ENCODE measurements around the gene DAB1. TPM values are rescaled to one million over a fixed set of nuclear protein-coding genes. Genes with fewer than 3 reads are reported as not detected.

The DAB1 gene
- total and polyA plus RNA-seq, 10 of the 15 experiments (the other 5 are each of a cell fraction or from before 2014, with no cell fraction given), result 0.02 to 0.10 (median 0.03) TPM; not detected in 5

DNA sequence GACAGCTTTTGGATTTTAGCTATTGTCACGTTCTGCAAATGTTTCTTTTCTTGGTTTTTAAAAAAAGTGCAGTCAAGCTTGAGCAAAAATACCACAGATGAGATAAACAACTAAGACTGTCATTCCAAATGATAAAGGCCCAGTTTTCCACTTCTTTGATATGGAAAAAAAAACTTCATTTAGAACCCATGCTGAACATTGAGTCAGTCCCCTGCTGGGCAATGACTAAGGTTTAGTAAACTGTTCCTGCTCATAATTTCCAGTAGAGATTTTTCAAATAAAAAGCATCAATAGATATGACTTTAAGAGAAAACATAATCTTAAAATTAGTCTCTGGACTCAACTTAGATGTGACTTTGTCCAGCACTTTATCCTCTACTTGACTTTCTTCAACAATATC, 290.2 kb downstream of the DAB1 start:
- in situ Hi-C loops (cut with MboI) (no loop called here), intact Hi-C loops (cut with micrococcal nuclease; ENCODE audit: unreplicated experiment) (no loop called here)
- CTCF ChIA-PET, result no interaction called here
- BruUV-seq (replicated peaks), result no TSS peak
- ATAC-seq (no peak), DNase-seq (ENCODE audit: low read depth, low spot score) (no peak), FAIRE-seq (no peak)
- Histone ChIP-seq H2AFZ (ENCODE audit: control insufficient read depth, low read depth, low read length) (no peak overlapping the region), H3K36me3 (ENCODE audit: control insufficient read depth in 2 of 2, insufficient read depth in 2 of 2, low read length in 1 of 2) (no peaks in the 10 kb centered on the region), H3K4me3 (no peak overlapping the region), H3K9me3 (replicated peaks; ENCODE audit: control insufficient read depth, insufficient read depth, low read length) (no peaks in the 10 kb centered on the region), H3K9ac (ENCODE audit: control insufficient read depth, insufficient read depth, low read length) (no peak overlapping the region), H3K27ac (ENCODE audit: control insufficient read depth, insufficient read depth) (no peak overlapping the region), H3K4me2 (ENCODE audit: control insufficient read depth, insufficient read depth) (no peak overlapping the region), H3K4me1 (ENCODE audit: control insufficient read depth, insufficient read depth, low read length) (no peaks in the 10 kb centered on the region), H3K27me3 (replicated peaks in 1 of 2; ENCODE audit: control insufficient read depth in 2 of 2, insufficient read depth in 2 of 2, low read length in 1 of 2) (peaks cover 0 to 3% of the 10 kb centered on the region in 2 experiments; a peak in 1 of 4 replicates), H4K20me1 (ENCODE audit: control insufficient read depth, insufficient read depth) (no peaks in the 10 kb centered on the region), H3K79me2 (ENCODE audit: control insufficient read depth, insufficient read depth, low read length) (no peaks in the 10 kb centered on the region)
- WGBS (ENCODE audit: insufficient coverage, insufficient replicate concordance, low lambda C conversion rate, missing lambda C conversion rate), result 0% methylated on average over 1 of the region's 1 CpG
- SMC1A ChIA-PET (ENCODE audit: uncharacterized antibody, unreplicated experiment), result interaction anchor here (1.1 kb wide), 1 partner anchor 8 kb away, joined by 3 read pairs; no protein-coding TSS in a partner anchor
- RAD21 ChIA-PET (ENCODE audit: unreplicated experiment), result no interaction called here
- POLR2A ChIA-PET, result no interaction called here
- TF ChIP-seq, protein P1, sequence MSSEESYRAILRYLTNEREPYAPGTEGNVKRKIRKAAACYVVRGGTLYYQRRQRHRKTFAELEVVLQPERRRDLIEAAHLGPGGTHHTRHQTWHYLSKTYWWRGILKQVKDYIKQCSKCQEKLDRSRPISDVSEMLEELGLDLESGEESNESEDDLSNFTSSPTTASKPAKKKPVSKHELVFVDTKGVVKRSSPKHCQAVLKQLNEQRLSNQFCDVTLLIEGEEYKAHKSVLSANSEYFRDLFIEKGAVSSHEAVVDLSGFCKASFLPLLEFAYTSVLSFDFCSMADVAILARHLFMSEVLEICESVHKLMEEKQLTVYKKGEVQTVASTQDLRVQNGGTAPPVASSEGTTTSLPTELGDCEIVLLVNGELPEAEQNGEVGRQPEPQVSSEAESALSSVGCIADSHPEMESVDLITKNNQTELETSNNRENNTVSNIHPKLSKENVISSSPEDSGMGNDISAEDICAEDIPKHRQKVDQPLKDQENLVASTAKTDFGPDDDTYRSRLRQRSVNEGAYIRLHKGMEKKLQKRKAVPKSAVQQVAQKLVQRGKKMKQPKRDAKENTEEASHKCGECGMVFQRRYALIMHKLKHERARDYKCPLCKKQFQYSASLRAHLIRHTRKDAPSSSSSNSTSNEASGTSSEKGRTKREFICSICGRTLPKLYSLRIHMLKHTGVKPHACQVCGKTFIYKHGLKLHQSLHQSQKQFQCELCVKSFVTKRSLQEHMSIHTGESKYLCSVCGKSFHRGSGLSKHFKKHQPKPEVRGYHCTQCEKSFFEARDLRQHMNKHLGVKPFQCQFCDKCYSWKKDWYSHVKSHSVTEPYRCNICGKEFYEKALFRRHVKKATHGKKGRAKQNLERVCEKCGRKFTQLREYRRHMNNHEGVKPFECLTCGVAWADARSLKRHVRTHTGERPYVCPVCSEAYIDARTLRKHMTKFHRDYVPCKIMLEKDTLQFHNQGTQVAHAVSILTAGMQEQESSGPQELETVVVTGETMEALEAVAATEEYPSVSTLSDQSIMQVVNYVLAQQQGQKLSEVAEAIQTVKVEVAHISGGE (CRISPR knock-in tag; IDR thresholded peaks at IDR 0.05), result no peak
- TF ChIP-seq TCF12 (IDR thresholded peaks at IDR 0.05; ENCODE audit: low read depth, low read length) (no peak), SMAD5 (IDR thresholded peaks at IDR 0.05; ENCODE audit: low read depth) (no peak), STAT1 (conservative IDR thresholded peaks at IDR 0.05) (no peak), EGR1 (IDR thresholded peaks at IDR 0.05; ENCODE audit: borderline replicate concordance in 1 of 2, low read depth in 2 of 2, low read length in 2 of 2) (no peak), SRF (IDR thresholded peaks at IDR 0.05; ENCODE audit: low read depth in 2 of 2, low read length in 2 of 2) (no peak), ATF7 (IDR thresholded peaks at IDR 0.05; ENCODE audit: low read depth) (no peak), ZZZ3 (IDR thresholded peaks at IDR 0.05; ENCODE audit: control insufficient read depth, insufficient read length, low read depth) (no peak), POLR2A (IDR thresholded peaks at IDR 0.05; ENCODE audit: low read depth, low read length) (no peak), ZNF217 (IDR thresholded peaks at IDR 0.05) (no peak)
- TF ChIP-seq, protein P2, sequence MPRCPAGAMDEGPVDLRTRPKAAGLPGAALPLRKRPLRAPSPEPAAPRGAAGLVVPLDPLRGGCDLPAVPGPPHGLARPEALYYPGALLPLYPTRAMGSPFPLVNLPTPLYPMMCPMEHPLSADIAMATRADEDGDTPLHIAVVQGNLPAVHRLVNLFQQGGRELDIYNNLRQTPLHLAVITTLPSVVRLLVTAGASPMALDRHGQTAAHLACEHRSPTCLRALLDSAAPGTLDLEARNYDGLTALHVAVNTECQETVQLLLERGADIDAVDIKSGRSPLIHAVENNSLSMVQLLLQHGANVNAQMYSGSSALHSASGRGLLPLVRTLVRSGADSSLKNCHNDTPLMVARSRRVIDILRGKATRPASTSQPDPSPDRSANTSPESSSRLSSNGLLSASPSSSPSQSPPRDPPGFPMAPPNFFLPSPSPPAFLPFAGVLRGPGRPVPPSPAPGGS (IDR thresholded peaks at IDR 0.05; ENCODE audit: borderline replicate concordance, insufficient read depth, low read depth, low read length, poor library complexity, severe bottlenecking), result no peak
- TF ChIP-seq, protein P3, sequence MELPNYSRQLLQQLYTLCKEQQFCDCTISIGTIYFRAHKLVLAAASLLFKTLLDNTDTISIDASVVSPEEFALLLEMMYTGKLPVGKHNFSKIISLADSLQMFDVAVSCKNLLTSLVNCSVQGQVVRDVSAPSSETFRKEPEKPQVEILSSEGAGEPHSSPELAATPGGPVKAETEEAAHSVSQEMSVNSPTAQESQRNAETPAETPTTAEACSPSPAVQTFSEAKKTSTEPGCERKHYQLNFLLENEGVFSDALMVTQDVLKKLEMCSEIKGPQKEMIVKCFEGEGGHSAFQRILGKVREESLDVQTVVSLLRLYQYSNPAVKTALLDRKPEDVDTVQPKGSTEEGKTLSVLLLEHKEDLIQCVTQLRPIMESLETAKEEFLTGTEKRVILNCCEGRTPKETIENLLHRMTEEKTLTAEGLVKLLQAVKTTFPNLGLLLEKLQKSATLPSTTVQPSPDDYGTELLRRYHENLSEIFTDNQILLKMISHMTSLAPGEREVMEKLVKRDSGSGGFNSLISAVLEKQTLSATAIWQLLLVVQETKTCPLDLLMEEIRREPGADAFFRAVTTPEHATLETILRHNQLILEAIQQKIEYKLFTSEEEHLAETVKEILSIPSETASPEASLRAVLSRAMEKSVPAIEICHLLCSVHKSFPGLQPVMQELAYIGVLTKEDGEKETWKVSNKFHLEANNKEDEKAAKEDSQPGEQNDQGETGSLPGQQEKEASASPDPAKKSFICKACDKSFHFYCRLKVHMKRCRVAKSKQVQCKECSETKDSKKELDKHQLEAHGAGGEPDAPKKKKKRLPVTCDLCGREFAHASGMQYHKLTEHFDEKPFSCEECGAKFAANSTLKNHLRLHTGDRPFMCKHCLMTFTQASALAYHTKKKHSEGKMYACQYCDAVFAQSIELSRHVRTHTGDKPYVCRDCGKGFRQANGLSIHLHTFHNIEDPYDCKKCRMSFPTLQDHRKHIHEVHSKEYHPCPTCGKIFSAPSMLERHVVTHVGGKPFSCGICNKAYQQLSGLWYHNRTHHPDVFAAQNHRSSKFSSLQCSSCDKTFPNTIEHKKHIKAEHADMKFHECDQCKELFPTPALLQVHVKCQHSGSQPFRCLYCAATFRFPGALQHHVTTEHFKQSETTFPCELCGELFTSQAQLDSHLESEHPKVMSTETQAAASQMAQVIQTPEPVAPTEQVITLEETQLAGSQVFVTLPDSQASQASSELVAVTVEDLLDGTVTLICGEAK (IDR thresholded peaks at IDR 0.05; ENCODE audit: borderline replicate concordance), result no peak
- TF ChIP-seq, protein P4, sequence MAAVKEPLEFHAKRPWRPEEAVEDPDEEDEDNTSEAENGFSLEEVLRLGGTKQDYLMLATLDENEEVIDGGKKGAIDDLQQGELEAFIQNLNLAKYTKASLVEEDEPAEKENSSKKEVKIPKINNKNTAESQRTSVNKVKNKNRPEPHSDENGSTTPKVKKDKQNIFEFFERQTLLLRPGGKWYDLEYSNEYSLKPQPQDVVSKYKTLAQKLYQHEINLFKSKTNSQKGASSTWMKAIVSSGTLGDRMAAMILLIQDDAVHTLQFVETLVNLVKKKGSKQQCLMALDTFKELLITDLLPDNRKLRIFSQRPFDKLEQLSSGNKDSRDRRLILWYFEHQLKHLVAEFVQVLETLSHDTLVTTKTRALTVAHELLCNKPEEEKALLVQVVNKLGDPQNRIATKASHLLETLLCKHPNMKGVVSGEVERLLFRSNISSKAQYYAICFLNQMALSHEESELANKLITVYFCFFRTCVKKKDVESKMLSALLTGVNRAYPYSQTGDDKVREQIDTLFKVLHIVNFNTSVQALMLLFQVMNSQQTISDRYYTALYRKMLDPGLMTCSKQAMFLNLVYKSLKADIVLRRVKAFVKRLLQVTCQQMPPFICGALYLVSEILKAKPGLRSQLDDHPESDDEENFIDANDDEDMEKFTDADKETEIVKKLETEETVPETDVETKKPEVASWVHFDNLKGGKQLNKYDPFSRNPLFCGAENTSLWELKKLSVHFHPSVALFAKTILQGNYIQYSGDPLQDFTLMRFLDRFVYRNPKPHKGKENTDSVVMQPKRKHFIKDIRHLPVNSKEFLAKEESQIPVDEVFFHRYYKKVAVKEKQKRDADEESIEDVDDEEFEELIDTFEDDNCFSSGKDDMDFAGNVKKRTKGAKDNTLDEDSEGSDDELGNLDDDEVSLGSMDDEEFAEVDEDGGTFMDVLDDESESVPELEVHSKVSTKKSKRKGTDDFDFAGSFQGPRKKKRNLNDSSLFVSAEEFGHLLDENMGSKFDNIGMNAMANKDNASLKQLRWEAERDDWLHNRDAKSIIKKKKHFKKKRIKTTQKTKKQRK (IDR thresholded peaks at IDR 0.05; ENCODE audit: low read depth, low read length), result no peak
